H1 (cell line): Measurements from ENCODE around the gene THADA. TPM values are rescaled to one million over a fixed set of nuclear protein-coding genes. Genes with fewer than 3 reads are reported as not detected.

ENCODE experiments used
- CTCF ChIA-PET: fragments of 300-600 bp; sonication (Branson Sonifier 250); formaldehyde crosslinking; loops from one replicate; lab custom pipeline; 2021; ENCODE audit not compliant: partially characterized antibody; lab: Charles Lee
- POLR2A ChIA-PET: fragments of 300-600 bp; sonication (Branson Sonifier 250); formaldehyde crosslinking; loops from one replicate; lab custom pipeline; 2021; ENCODE audit warnings: inconsistent platforms; ENCODE audit not compliant: partially characterized antibody; lab: Charles Lee
- DNase-seq, 2 experiments: peaks; one replicate each; pipeline versions ENCODE4 v3.0.0 to v3.0.0-alpha.2; 2010 to 2022; ENCODE audit warnings: low spot score in 2 of 2, low read depth in 1 of 2, mixed read lengths in 1 of 2
- FAIRE-seq: peaks from 2 replicates; lab custom pipeline; 2011; peaks lifted over from hg19 to GRCh38; lab: Jason Lieb, UNC
- H2AFZ ChIP-seq: 2 replicates; pipeline ENCODE4 v1.8.1; 2012; ENCODE audit warnings: low read length, inconsistent platforms
- H2AK5ac ChIP-seq: 2 replicates; pipeline ENCODE4 v1.6.1; 2013; ENCODE audit warnings: low read depth, low read length
- H2BK120ac ChIP-seq: replicated peaks from 2 replicates; pipeline ENCODE3; 2013; ENCODE audit warnings: low read depth, low read length, inconsistent platforms
- H2BK12ac ChIP-seq: 2 replicates; pipeline ENCODE4 v1.6.1; 2013; ENCODE audit warnings: low read depth, low read length
- H2BK15ac ChIP-seq: 2 replicates; pipeline ENCODE4 v1.6.1; 2013; ENCODE audit warnings: low read length
- H2BK20ac ChIP-seq: 2 replicates; pipeline ENCODE4 v1.6.1; 2013; ENCODE audit warnings: low read length
- H2BK5ac ChIP-seq: 2 replicates; pipeline ENCODE4 v1.6.1; 2013; ENCODE audit warnings: low read depth, low read length
- H3K14ac ChIP-seq: 2 replicates; pipeline ENCODE4 v1.6.1; 2013; ENCODE audit warnings: inconsistent platforms; ENCODE audit not compliant: insufficient read length
- H3K18ac ChIP-seq: 2 replicates; pipeline ENCODE4 v1.6.1; 2013; ENCODE audit warnings: low read length; ENCODE audit errors: extremely low read depth
- H3K23ac ChIP-seq: 2 replicates; pipeline ENCODE4 v1.6.1; 2013; ENCODE audit warnings: inconsistent platforms; ENCODE audit not compliant: insufficient read length
- H3K23me2 ChIP-seq: 2 replicates; pipeline ENCODE4 v1.6.1; 2013; ENCODE audit warnings: low read depth, low read length
- H3K27ac ChIP-seq: 2 replicates; pipeline ENCODE4 v1.6.1; 2011; ENCODE audit warnings: low read depth, low read length, inconsistent platforms
- H3K27me3 ChIP-seq, 4 experiments: replicated peaks in 1 of 4; 1 replicate in 1 of 4; 2 replicates in 3 of 4; pipeline versions ENCODE4 v1.6.1 to v1.8.1; 2011 to 2013; ENCODE audit warnings: low read length in 3 of 4, mild to moderate bottlenecking in 3 of 4, inconsistent platforms in 2 of 4, mixed read lengths in 2 of 4, moderate library complexity in 1 of 4; ENCODE audit not compliant: control insufficient read depth in 3 of 4, insufficient read depth in 3 of 4; ENCODE audit errors: extremely low read depth in 1 of 4
- H3K36me3 ChIP-seq, 4 experiments: 2 replicates each; pipeline versions ENCODE4 v1.6.1 to v1.8.1; 2011 to 2013; ENCODE audit warnings: mild to moderate bottlenecking in 4 of 4, low read length in 3 of 4, moderate library complexity in 2 of 4, control low read depth in 1 of 4, inconsistent platforms in 1 of 4; ENCODE audit not compliant: insufficient read depth in 4 of 4, control insufficient read depth in 2 of 4
- H3K4ac ChIP-seq: replicated peaks from 2 replicates; pipeline ENCODE3; 2013; ENCODE audit warnings: low read length, low read depth, mixed read lengths, inconsistent platforms; ENCODE audit not compliant: insufficient read length
- H3K4me1 ChIP-seq, 4 experiments: replicated peaks in 1 of 4; 1 replicate in 1 of 4; 2 replicates in 3 of 4; pipeline versions ENCODE4 v1.6.1 to v1.8.1; 2011 to 2013; ENCODE audit warnings: low read length in 3 of 4, inconsistent platforms in 2 of 4, mixed read lengths in 1 of 4; ENCODE audit not compliant: insufficient read depth in 4 of 4, control insufficient read depth in 3 of 4
- H3K4me2 ChIP-seq, 2 experiments: 2 replicates each; pipeline versions ENCODE4 v1.6.1 to v1.8.1; 2011 to 2013; ENCODE audit warnings: low read depth in 2 of 2, low read length in 2 of 2, control low read depth in 1 of 2, inconsistent platforms in 1 of 2, mild to moderate bottlenecking in 1 of 2; ENCODE audit not compliant: insufficient read depth in 1 of 2
- H3K4me3 ChIP-seq, 4 experiments: fragments of 200-600, 300-600 bp in 1 of 4; sonication (generic), shearing (Covaris generic), sonication (Bioruptor Twin) in 1 of 4; 2 replicates each; pipeline versions ENCODE4 v1.5.1 to v1.8.1; 2011 to 2016; ENCODE audit warnings: low read length in 4 of 4, low read depth in 3 of 4, control low read depth in 2 of 4, inconsistent platforms in 2 of 4, mild to moderate bottlenecking in 2 of 4, mixed read lengths in 1 of 4, moderate library complexity in 1 of 4; ENCODE audit not compliant: insufficient read depth in 2 of 4; ENCODE audit errors: extremely low read depth in 1 of 4
- H3K56ac ChIP-seq: replicated peaks from 2 replicates; pipeline ENCODE3; 2013; ENCODE audit warnings: low read depth, mild to moderate bottlenecking, mixed read lengths, low read length, inconsistent platforms; ENCODE audit not compliant: insufficient read length
- H3K79me1 ChIP-seq: 2 replicates; pipeline ENCODE4 v1.6.1; 2013; ENCODE audit warnings: low read depth, low read length, control low read depth
- H3K79me2 ChIP-seq, 2 experiments: 2 replicates each; pipeline versions ENCODE4 v1.6.1 to v1.8.1; 2012 to 2013; ENCODE audit warnings: low read length in 2 of 2, mild to moderate bottlenecking in 2 of 2, inconsistent platforms in 1 of 2; ENCODE audit not compliant: insufficient read depth in 2 of 2, control insufficient read depth in 1 of 2
- H3K9ac ChIP-seq, 4 experiments: replicated peaks in 1 of 4; 1 replicate in 1 of 4; 2 replicates in 3 of 4; pipeline versions ENCODE4 v1.6.1 to v1.8.1; 2011 to 2013; ENCODE audit warnings: low read depth in 3 of 4, low read length in 3 of 4, control low read depth in 2 of 4, mild to moderate bottlenecking in 2 of 4, moderate library complexity in 2 of 4, inconsistent platforms in 1 of 4; ENCODE audit errors: extremely low read depth in 1 of 4
- H3K9me3 ChIP-seq, 2 experiments: 2 replicates each; pipeline versions ENCODE4 v1.6.1 to v1.8.1; 2012 to 2013; ENCODE audit warnings: mild to moderate bottlenecking in 2 of 2, moderate library complexity in 2 of 2, control low read depth in 1 of 2, inconsistent platforms in 1 of 2, low read depth in 1 of 2, low read length in 1 of 2, mixed read lengths in 1 of 2; ENCODE audit not compliant: insufficient read depth in 2 of 2
- H4K20me1 ChIP-seq, 2 experiments: replicated peaks in 1 of 2; 2 replicates each; pipeline versions ENCODE3 to v1.8.1; 2011 to 2013; ENCODE audit warnings: inconsistent platforms in 2 of 2, low read length in 2 of 2, mild to moderate bottlenecking in 1 of 2; ENCODE audit not compliant: insufficient read depth in 2 of 2, control insufficient read depth in 1 of 2
- H4K5ac ChIP-seq: 2 replicates; pipeline ENCODE4 v1.6.1; 2013; ENCODE audit warnings: low read length, low read depth, mixed read lengths, inconsistent platforms; ENCODE audit not compliant: insufficient read length
- H4K8ac ChIP-seq: 2 replicates; pipeline ENCODE4 v1.8.0; 2013; ENCODE audit warnings: mild to moderate bottlenecking, moderate library complexity, low read length, inconsistent platforms; ENCODE audit not compliant: insufficient read depth; ENCODE audit errors: extremely low read depth
- H4K91ac ChIP-seq: replicated peaks from 2 replicates; pipeline ENCODE3; 2013; ENCODE audit warnings: low read length, mixed read lengths, inconsistent platforms; ENCODE audit not compliant: insufficient read length
- BACH1 ChIP-seq: IDR thresholded peaks from 2 replicates; pipeline ENCODE4 v1.6.1; 2012; ENCODE audit warnings: low read length, improper control_type of control experiment
- CBX5 ChIP-seq: fragments of 300-800, 300-1000 bp; sonication (generic); IDR thresholded peaks from 2 replicates; pipeline ENCODE4 v1.7.1; 2016; ENCODE audit warnings: antibody characterized with exemption, low read length, low read depth
- HDAC2 ChIP-seq, 2 experiments: fragments of 300-600 bp in 1 of 2; sonication (generic) in 1 of 2; IDR thresholded peaks; 2 replicates each; pipeline ENCODE4 v1.6.1; 2011 to 2012; ENCODE audit warnings: low read depth in 2 of 2, low read length in 2 of 2, mild to moderate bottlenecking in 2 of 2, moderate library complexity in 2 of 2, borderline replicate concordance in 1 of 2, inconsistent platforms in 1 of 2
- KDM1A ChIP-seq: fragments of 200-600, 300-600 bp; sonication (generic); IDR thresholded peaks from 2 replicates; pipeline ENCODE4 v1.7.1; 2016; ENCODE audit warnings: mild to moderate bottlenecking, low read length, borderline replicate concordance
- RBBP5 ChIP-seq: IDR thresholded peaks from 2 replicates; pipeline ENCODE4 v1.7.1; 2012; ENCODE audit warnings: low read depth, mild to moderate bottlenecking, inconsistent platforms, low read length, moderate library complexity, borderline replicate concordance
- SIRT6 ChIP-seq: IDR thresholded peaks from one replicate; pipeline ENCODE4 v1.7.1; 2012; ENCODE audit warnings: low read length, inconsistent platforms
- TCF12 ChIP-seq: IDR thresholded peaks from 2 replicates; pipeline ENCODE4 v1.6.1; 2011; ENCODE audit warnings: low read depth, mild to moderate bottlenecking, low read length
- WGBS, 2 experiments: shearing (Covaris generic) in 1 of 2; methylation state at CpG; one replicate each; pipeline versions ENCODE4 v1.1.6 to v1.1.7; 2013 to 2015; ENCODE audit warnings: low lambda C conversion rate in 2 of 2, mixed read lengths in 2 of 2, inconsistent platforms in 1 of 2, low coverage in 1 of 2, missing lambda C conversion rate in 1 of 2; ENCODE audit not compliant: insufficient replicate concordance in 2 of 2, insufficient coverage in 1 of 2, insufficient read length in 1 of 2; ENCODE audit errors: extremely low coverage in 1 of 2, missing lambda C conversion rate in 1 of 2; 5-methylcytosine and 5-hydroxymethylcytosine counted together
- polyA plus RNA-seq, 7 experiments: library from polyadenylated mRNA; depleted of rRNA in 3 of 7; stranded (reverse) in 5 of 7; unstranded in 2 of 7; fragments of >200 nt in 5 of 7; fragments of 200-250 nt in 2 of 7; gene quantifications; 1 replicate in 5 of 7; 2 replicates in 1 of 7; 4 replicates in 1 of 7; pipeline versions ENCODE4 v1.2.1 to v1.2.3, GENCODE V29; 2011 to 2013; ENCODE audit warnings: missing spikeins in 2 of 7, mixed read lengths in 2 of 7
- total RNA-seq: library from RNA; stranded (reverse); fragmentation: NEBNext Ultra II Directional; extraction: Animal tissue kit (Norgen Biotek cat#: 25700); gene quantifications from 2 replicates; pipeline ENCODE4 v1.2.1, GENCODE V29; 2021

The THADA gene
- total and polyA plus RNA-seq, 2 of the 8 experiments (the other 6 are each of a cell fraction or from before 2014, with no cell fraction given): 22.4 to 26.8 TPM

- Histone ChIP-seq H2BK120ac (no peak overlapping the region), H3K4ac (no peak overlapping the region), H4K20me1 (no peaks in the 10 kb centered on the region), H3K18ac (no peak overlapping the region), H2BK5ac (peak overlapping the region; percentile 26; the same call in 1 of the 2 replicates), H2AK5ac (no peak overlapping the region), H3K27ac (0 out of 2 replicates have a peak overlapping the region, but pooled peaks have one; percentile 10), H4K5ac (no peak overlapping the region), H3K14ac (no peak overlapping the region), H2BK20ac (no peak overlapping the region), H4K8ac (no peak overlapping the region), H3K4me1 (peaks cover 3 to 22% (median 9%) of the 10 kb centered on the region in 4 experiments; a peak in 4 of 7 replicates), H2AFZ (no peak overlapping the region), H3K79me2 (no peaks in the 10 kb centered on the region)
- WGBS, 2 experiments: 66% methylated on average over 10 of the region's 10 CpGs; no CpG with 5 or more reads in 1 of the 2 experiments
- DNase-seq: no peak
- POLR2A ChIA-PET: interaction anchor here (0.6 kb wide), 1 partner anchor 56 kb away, joined by 3 read pairs; no protein-coding TSS in a partner anchor
- CTCF ChIA-PET: interaction anchor here (0.6 to 3.0 kb wide), 8 partner anchors 8 to 1085 kb away, joined by 3 to 13 read pairs (median 4); no protein-coding TSS in a partner anchor
- 0 out of 2 replicates have a peak, but pooled peaks have one; percentile 13 for TF ChIP-seq BACH1
- no peak for TF ChIP-seq SIRT6
- peak in 1 of 2 experiments; percentile 18; a peak in 1 of 4 replicates for TF ChIP-seq HDAC2 (IDR thresholded peaks at IDR 0.05; ENCODE audit: borderline replicate concordance in 1 of 2, low read depth in 2 of 2, low read length in 2 of 2)
- no peak for TF ChIP-seq TCF12
- TF ChIP-seq KDM1A: 0 out of 2 replicates have a peak, but pooled peaks have one; percentile 27
- no peak for TF ChIP-seq RBBP5
- TF ChIP-seq CBX5: no peak
- TF ChIP-seq, all 59 proteins: peak for 3
- Histone ChIP-seq H3K9ac (no peak overlapping the region), H3K36me3 (no peaks in the 10 kb centered on the region), H3K23me2 (no peaks in the 10 kb centered on the region), H3K9me3 (no peaks in the 10 kb centered on the region), H2BK12ac (no peak overlapping the region; the same call in 1 of the 2 replicates), H3K4me2 (no peak overlapping the region), H4K91ac (peak overlapping the region; percentile 6), H3K23ac (no peak overlapping the region), H3K56ac (no peak overlapping the region), H3K27me3 (no peaks in the 10 kb centered on the region), H2BK15ac (no peak overlapping the region), H3K4me3 (no peak overlapping the region), H3K79me1 (no peaks in the 10 kb centered on the region)
- FAIRE-seq: peak; percentile 19
These were observed 150.7 kb downstream of the THADA start for GRCh38 chr2:43444989-43445645.
